GM19099 (cell line): ENCODE data around the gene KRT4.

Experiments used
- POLR2A ChIP-seq: IDR thresholded peaks from 3 replicates; pipeline ENCODE4 v1.6.1; 2011; ENCODE audit warnings: low read depth; ENCODE audit not compliant: insufficient read length; ENCODE audit errors: extremely low read depth

KRT4 gene

DNA sequence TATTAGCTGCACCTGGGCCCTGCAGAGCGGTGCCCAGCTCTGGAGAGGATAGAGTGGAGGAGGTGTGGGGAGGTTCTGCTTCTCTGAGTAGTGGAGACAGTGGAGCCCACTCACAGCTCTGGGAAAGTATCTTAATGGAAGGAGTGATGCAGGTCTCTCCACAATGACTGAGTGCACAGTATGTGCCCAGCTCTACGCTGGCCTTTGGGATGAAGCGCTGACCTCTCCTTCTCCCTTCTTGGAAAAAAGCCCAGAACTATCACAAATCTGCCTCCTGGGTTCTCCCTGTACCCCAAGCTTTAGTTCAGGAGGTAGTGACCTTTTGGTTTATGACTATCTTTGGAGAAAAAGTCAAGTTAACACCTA, 17.5 kb downstream of the KRT4 start:
- no peak for TF ChIP-seq POLR2A

DNA sequence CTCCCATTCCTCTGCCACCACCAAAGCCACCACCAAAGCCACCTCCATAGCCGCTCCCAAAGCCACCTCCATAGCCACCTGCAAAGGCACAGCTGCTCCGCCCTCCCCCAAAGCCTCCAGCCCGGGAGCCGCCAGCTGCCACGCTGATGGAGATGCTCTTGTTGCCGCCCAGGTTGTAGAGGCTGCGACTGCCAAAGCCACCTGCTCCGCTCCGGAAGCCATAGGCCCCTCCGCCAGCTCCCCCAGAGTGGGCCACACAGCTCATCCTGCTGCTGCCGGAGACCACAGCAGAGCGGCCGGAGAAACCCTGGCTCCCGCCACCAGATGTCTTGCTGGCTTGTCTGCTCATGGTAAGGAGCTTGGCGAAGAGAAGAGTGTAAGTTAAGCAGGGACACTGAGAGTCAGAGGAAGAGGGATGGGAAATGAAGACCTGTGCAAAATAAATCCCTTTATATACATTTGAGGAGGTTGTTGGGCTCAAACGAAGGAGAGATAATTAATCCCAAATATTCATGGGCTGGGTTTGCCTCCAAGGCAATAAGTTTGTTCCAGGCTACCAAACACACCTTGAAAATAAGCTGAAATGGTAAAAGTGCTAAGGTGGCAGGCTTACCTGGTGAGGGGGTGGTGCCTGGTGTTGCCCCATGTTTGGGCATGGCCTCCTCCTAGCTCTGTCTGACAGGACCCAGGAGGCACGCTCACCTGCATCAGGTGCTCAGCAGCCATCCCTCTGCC, 18.1 kb downstream of the KRT4 start, which contains the start of gene KRT3:
Gene KRT3 (minus strand): TSS at position 424 of the 735 bp plus-strand sequence. CDS start 75 bp downstream, at position 349.
- no peak for TF ChIP-seq POLR2A

DNA sequence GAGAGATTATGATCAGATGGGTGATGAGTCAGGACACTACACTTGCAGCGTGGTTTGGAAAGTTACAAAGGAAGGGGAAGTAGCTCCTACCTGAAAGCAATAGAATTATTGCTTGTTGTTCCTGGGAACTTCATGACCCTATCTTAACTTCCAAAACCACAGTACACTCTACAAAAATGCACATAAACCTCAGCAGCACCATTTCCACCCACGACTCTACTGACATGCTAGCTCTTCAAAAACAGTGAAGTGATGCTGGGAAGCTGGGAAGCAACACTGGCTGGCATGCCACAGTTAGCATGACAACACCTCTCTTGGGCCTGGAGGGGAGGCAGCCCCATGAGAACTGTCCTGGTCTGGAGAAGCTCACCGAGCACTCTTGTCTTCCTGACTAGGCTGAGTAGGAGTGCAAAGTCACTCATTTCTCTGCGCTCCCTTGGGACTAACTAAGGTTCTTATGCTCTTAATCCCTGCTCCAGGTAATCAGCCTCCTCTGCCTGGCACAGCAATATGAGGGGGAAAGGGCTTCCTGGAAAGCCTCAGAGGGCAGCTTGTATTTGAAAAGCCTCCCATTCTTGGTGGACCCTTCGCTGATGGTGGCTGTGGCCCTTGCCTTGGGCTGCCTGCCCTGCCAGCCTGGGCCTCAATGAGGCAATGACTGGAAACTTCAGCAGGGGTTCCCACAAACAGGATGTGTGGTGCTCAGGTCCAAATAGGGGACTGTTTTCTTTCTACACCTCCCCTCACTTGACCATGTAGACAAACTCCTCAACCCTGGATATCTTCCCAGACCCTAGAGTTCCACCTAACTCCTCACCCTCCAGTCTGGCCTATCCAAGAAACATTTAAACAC, 19.2 kb downstream of the KRT4 start:
- no peak for TF ChIP-seq POLR2A

DNA sequence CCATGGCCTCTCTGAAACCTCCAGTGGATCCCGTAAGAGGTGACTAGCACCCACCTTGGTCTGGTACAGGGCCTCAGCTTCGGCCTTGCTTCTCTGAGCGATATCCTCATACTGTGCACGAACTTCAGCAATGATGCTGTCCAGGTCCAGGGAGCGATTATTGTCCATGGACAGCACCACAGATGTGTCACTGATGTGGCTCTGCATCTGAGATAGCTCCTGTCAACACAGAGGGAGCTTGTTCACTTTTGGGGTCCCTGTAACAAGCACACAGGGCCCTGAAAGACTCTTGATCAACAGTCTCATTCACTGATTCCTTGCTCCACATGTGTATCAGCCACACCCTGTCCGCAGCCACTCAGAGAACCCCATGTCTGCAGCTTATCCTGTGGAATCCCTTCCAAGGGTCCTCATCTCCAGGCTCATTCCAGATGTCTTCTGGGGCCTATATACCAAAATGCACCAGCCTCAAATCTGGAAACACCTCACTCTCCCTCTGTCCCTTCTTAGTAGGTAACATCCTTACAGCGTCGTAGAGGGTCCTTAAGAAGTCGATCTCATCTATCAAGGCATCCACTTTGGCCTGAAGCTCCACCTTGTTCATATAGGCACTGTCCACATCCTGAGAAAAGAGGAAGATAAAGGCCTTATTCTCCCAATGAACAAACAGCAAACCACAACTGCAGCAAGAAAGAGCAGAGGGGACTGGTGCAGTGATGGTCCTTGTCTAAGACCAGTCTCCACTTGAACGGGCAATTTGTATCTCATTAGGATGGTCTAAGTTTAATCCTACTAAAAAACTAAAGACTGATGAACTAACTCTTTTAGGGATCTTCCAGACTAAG, 21.5 kb downstream of the KRT4 start:
- TF ChIP-seq POLR2A: no peak

DNA sequence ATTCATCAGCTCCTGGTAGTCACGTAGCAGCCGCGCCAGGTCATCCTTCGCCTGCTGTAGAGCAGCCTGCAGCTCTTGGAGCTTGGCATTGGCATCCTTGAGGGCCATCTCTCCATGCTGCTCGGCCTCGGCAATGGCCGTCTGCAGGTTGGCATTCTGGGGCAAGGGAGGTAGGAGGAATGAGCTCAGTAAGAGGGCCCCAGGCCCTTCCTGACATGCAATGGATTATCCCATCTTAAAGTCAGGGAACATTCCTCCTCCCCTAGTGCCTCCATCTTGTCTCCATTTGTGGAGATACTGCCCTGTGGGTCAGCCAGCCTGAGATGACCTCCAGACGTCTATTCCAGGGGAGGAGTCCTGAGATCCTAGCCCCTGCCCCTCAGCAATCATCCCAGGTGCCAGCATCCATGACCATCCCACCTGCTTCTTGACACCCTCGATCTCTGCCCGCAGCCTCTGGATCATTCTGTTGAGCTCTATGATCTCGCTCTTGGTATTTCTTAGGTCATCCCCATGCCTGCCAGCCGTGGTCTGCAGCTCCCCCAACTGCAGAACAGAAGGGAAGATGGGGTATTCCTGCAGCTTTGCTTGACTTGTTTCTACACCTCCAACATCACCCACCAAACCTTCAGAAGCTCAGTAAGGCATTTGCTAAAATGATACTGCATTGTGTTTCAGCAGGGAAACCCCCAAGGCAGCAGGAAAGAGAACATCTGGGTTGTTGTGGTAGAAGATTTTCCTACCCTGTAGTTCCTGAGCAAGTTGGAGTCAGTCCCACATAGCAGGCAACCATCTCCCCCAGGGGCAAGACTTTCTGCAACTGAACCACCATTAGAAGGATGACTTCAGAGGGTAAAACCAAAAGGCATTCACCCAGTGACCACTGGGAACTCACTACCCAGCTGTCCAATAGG, 22.4 kb downstream of the KRT4 start:
- no peak for TF ChIP-seq POLR2A

DNA sequence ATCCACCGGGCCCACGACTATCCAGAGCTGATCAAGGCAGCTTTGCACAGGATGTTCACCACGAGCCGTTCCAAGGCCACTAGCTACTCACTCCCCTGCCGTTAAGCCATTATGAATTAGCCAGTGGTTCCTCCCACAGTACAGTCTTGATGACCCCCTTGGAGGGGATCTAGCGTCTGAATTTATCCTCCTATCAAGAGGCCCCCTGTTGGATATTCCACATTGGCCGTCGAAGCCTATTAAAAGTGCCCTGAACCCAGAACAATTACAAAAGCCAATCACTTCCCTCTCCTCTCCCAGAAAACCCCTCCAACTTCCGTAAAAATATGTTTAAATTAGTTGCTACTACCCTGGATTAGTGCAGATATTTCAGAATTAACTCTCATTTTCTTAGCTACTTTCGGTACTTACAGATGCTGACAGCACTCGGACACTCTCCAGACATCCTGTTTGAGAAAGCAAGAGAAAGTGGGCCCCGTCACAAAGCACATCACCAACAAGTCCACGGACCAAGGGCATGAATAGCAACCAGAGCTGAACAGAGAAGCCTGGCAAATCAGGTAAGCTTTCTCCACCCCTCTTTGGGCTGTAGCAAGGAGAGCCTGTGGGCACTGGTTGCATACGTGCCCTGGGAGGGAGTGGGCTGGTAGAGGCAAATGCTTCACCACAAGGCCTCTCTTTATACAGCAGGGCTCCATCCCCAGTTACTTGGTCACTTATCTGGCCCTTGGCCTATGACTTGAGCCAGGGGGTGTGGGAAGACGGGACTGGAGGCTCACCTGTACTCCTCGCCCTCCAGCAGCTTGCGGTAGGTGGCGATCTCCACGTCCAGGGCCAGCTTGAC, 23.3 kb downstream of the KRT4 start:
- TF ChIP-seq POLR2A: no peak

DNA sequence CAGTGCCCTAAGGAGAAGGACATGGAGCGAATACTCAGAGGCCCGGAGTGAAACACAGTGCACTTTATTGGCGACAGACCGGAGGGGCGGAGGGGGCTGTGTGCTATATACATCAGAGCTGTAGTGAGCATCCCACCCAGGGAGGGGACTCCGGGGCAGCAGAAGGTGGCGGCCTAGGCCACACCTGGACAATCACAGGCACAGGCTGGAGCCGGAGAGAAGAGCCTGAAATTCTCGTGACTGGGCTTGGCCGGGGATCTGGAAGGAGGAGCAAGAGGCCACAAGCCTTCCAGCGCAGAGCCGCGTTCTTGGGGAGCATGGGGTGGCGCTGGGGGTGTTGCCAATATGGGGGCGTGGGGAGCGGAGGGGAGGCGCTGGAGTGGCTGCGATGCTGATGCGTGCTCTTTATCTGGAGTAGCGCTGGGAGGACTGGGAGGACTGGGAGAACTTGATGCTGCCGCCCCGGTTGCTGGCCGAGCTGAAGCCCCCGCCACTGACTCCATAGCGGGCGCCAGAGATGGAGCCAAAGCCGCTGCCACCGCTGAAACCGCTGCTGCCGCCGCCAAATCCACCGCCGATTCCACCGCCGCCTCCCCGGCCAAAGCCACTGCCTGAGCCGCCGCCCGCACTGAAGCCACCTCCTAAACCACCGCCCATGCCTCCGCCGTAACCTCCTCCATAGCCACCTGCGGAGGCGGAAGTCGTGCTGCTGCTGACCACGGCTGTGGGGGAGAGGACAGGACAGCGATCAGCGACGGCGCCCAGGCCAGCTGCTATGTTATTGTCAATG, 24.1 kb downstream of the KRT4 start:
- TF ChIP-seq POLR2A: no peak

DNA sequence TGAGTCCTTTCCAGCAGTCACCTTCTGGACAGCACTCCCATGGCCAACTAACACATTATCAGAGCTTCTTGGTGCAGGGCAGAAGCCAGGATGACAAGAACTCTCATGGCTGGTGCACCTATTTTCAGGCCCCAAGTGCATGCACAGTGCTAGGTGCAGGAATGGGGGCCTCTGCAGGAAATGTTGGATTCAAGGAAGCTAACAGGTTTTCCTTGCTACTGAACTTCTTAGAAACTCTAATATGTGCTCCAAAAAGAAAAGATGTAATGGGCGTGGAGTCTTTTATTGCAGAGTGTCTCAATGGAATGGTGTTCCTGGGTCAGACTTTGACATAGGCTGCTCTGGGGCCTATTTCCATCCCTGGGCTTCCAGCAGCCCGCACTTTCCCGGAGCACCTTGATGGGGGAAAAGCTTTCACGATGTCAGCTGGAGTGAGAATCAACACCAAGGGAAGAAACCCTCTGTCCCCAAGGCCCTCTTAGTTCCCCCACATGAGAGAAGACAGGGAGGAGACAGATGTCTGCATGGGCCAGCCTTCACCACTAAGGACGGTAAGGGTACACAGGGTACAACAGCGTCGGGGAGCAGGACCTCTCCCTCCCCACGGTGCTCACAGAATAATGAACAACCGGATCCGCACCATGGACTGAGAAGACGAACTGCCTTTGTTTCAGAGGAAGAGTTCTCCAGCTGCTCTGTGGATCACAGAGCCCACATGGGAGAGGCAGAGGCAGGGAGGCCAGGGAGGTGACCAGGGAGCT, 24.9 kb downstream of the KRT4 start:
- TF ChIP-seq POLR2A: no peak

DNA sequence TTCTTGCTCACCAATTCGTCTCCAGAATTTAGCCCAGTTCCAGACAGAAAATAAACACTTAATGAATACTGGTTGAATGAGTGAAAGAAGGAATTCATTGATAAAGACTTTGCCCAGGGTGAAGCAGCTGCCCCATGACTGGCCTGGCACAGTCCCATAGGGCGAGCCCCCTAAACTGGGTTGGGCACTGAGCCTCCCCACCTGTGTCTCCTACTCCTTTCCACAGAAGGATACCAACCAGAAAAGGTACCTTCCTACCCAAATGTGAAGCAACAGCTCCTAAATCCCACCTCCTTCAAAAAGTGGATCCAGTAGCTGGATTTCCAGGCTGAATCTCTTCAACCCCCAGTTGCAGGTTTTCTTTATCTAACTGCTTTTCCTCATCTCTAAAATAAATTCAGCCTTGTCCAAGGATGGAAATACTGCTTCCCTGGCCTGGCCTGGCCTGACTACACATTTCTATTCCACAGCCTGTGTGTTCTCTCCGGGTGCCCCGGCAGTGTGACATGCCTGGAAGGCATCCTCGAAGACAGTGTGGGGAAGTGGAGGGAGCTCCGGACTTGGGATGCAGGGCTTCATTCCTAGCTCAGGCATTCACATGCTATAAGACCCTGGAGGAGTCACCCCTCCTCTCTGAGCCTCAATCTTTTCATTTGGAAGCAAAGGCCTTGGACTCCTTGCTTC, 25.6 kb downstream of the KRT4 start:
- no peak for TF ChIP-seq POLR2A

DNA sequence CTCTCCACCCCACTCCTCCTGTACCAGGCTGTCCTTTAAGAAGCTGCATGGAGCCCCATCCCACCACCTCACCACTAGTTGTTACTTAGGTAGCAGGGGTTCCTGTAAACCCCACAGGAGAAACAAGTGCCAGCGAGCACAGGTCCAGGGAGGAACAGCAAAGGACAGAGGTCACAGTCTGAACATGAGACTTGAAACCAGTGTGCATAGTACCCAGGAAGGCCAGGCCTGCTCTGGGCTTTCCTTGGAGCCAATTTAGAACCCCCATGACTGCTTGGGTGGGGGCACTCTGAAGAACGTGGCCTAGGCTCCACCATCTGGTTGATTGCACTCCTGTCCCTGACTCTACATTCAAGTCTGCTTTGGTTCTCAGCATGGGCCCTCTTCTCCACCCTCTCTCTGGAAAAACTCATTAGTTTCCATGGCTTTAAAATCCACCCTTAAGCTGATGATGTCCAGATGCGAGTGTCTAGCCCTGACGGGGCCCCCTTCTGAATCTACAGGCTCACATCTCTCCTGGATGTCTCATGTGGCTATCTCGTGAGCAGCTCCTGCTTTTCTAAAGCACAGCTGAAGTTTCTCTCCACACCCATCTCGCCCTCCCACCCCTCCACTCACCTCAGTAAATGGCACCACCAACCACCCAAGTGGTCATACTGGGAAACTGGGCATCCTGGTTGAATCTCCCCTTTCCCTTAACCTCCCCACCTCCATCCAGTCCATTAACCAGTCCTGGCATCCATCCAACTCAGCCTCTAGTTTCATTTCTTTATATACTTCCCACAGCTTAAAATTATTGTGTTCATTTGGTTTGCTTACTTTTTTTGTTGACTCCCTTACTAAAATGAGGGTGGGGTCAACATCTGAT, 26.4 kb downstream of the KRT4 start:
- TF ChIP-seq POLR2A: no peak
